Measurements from ENCODE around the gene KLRB1. TPM values are rescaled to one million over a fixed set of nuclear protein-coding genes. Genes with fewer than 3 reads are reported as not detected.

KLRB1 gene
- total RNA-seq, 3 donors from 2014 or later (not counting 1 experiment from before 2014, with no cell fraction given) = 194 to 310 (median 216) TPM

DNA sequence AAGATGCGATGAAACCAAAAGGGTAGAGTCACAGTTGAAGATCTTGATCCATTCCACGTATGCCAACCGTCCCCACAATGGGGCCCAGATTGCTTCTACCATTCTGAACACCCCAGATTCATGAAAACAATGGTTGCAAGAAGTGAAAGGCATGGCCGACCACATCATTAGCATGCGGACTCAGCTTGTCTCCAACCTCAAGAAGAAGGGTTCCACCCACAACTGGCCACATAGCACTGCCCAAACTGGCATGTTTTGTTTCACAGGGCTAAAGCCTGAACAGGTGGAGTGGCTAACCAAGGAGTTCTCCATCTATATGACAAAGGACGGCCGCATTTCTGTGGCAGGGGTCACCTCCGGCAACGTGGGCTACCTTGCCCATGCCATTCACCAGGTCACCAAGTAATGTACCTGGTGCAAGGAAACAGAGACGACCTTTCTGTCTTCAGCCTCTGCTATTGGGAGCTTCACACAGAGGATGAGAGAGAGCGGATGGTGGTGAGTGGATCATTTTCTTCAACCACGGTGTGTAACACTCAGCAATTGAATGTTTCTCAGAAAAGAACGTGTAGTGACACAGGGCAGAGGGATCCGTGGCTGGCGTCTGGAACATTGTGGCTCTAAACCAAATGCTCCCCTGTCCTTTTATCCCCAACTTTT is 35.0 kb upstream of the KLRB1 start:
- Histone ChIP-seq H3K27ac (ENCODE audit: low read length) (peak overlapping the region; percentile 41), H3K36me3 (ENCODE audit: control insufficient read depth, insufficient read depth, low read length) (no peaks in the 10 kb centered on the region), H3K9me3 (ENCODE audit: control insufficient read depth, insufficient read depth, low read length) (no peaks in the 10 kb centered on the region), H3K4me1 (ENCODE audit: control insufficient read depth, insufficient read depth, low read length) (peaks cover 25% of the 10 kb centered on the region), H3K4me3 (ENCODE audit: low read length) (peak overlapping the region; percentile 44), H3K27me3 (ENCODE audit: control insufficient read depth, insufficient read depth, low read length) (no peaks in the 10 kb centered on the region)
- Mint-ChIP-seq H3K9me3 (peaks cover 0 to 3% of the 10 kb centered on the region in 2 donors), H3K4me3 (peak overlapping the region; percentile 89), H3K36me3 (peaks cover 6% of the 10 kb centered on the region), H3K4me1 (peaks cover 49 to 57% of the 10 kb centered on the region in 2 donors), H3K27me3 (ENCODE audit: low read depth in 2 of 2) (no peaks in the 10 kb centered on the region), H3K27ac (peak overlapping the region; percentile 89 to 94)
- TF ChIP-seq, protein P1, sequence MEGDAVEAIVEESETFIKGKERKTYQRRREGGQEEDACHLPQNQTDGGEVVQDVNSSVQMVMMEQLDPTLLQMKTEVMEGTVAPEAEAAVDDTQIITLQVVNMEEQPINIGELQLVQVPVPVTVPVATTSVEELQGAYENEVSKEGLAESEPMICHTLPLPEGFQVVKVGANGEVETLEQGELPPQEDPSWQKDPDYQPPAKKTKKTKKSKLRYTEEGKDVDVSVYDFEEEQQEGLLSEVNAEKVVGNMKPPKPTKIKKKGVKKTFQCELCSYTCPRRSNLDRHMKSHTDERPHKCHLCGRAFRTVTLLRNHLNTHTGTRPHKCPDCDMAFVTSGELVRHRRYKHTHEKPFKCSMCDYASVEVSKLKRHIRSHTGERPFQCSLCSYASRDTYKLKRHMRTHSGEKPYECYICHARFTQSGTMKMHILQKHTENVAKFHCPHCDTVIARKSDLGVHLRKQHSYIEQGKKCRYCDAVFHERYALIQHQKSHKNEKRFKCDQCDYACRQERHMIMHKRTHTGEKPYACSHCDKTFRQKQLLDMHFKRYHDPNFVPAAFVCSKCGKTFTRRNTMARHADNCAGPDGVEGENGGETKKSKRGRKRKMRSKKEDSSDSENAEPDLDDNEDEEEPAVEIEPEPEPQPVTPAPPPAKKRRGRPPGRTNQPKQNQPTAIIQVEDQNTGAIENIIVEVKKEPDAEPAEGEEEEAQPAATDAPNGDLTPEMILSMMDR (IDR thresholded peaks at IDR 0.05) = no peak
- DNase-seq (peak in 1 of 2 donors; percentile 30), ATAC-seq (peak; percentile 22 to 49 (median 43))
- WGBS (ENCODE audit: insufficient coverage) = 39% methylated on average over 15 of the region's 15 CpGs
- intact Hi-C loops (cut with micrococcal nuclease) = loop anchor here (10.0 kb wide), 2 partner anchors 182 to 572 kb away; partner anchors contain the start of genes GABARAPL1 and KLRF1

DNA sequence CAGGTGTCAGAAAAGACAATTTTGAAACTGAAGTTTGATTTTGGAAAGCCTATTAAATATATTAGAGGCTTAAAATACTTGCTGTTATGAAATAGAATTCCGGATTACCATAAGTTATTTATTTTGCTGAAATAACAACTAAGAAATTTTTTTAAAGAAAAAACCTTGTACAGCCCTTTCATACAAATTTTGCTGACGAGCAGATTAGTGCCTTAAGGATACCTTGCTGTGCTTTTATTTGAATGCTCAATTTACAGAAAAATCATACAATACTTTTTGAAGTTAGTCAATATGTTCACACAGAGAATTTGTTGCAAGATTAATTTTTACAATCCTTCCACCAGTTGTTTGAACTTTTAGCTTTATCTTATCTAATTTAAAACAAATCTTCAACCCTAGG is 32.3 kb upstream of the KLRB1 start:
- Histone ChIP-seq H3K4me3 (ENCODE audit: low read length) (no peak overlapping the region), H3K4me1 (ENCODE audit: control insufficient read depth, insufficient read depth, low read length) (peaks cover 12% of the 10 kb centered on the region), H3K36me3 (ENCODE audit: control insufficient read depth, insufficient read depth, low read length) (no peaks in the 10 kb centered on the region), H3K27ac (ENCODE audit: low read length) (no peak overlapping the region), H3K9me3 (ENCODE audit: control insufficient read depth, insufficient read depth, low read length) (no peaks in the 10 kb centered on the region), H3K27me3 (ENCODE audit: control insufficient read depth, insufficient read depth, low read length) (no peaks in the 10 kb centered on the region)
- H3K4me1 Mint-ChIP-seq = peaks cover 48 to 52% of the 10 kb centered on the region in 2 donors
- DNase-seq = no peak
- no peak for ATAC-seq
- intact Hi-C loops (cut with micrococcal nuclease) = loop anchor here (10.0 kb wide), 2 partner anchors 185 to 575 kb away; partner anchors contain the start of genes GABARAPL1 and KLRF1
- H3K36me3 Mint-ChIP-seq = peaks cover under 1% of the 10 kb centered on the region
- no peak overlapping the region for H3K27ac Mint-ChIP-seq
- H3K9me3 Mint-ChIP-seq = no peaks in the 10 kb centered on the region
- TF ChIP-seq, protein P1 (IDR thresholded peaks at IDR 0.05) = no peak
- H3K4me3 Mint-ChIP-seq = no peak overlapping the region
- H3K27me3 Mint-ChIP-seq (ENCODE audit: low read depth in 2 of 2) = no peaks in the 10 kb centered on the region
- 100% methylated on average over 1 of the region's 2 CpGs for WGBS (ENCODE audit: insufficient coverage)

DNA sequence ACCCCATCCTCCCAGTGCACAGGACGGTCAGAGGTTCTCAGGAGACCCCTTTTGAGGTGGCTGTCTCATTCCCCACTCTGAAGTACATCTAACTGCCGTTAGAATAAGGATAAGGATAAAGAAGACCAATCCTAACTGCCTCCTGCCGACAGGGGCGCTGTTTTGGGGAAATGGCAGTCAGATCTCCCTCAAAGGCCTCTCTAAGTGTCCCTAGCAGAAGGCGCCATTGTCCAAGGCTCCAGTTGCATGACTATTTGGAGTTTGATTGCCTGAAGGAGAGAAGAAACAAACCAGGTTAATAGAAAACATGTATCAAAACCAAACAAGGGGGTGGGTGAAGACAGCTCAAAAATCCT is 29.1 kb upstream of the KLRB1 start:
- intact Hi-C loops (cut with micrococcal nuclease) = no loop called here
- no peak for ATAC-seq

More for the DNA sequence above, 29.1 kb upstream of the KLRB1 start:
- no peak for DNase-seq
- H3K4me1 Mint-ChIP-seq = peaks cover 33 to 38% of the 10 kb centered on the region in 2 donors
- no peak overlapping the region for H3K4me3 Mint-ChIP-seq
- H3K27me3 Mint-ChIP-seq (ENCODE audit: low read depth in 2 of 2) = no peaks in the 10 kb centered on the region
- no peak overlapping the region for H3K27ac Mint-ChIP-seq
- Histone ChIP-seq H3K27ac (ENCODE audit: low read length) (no peak overlapping the region), H3K9me3 (ENCODE audit: control insufficient read depth, insufficient read depth, low read length) (no peaks in the 10 kb centered on the region), H3K27me3 (ENCODE audit: control insufficient read depth, insufficient read depth, low read length) (no peaks in the 10 kb centered on the region), H3K36me3 (ENCODE audit: control insufficient read depth, insufficient read depth, low read length) (no peaks in the 10 kb centered on the region), H3K4me3 (ENCODE audit: low read length) (no peak overlapping the region), H3K4me1 (ENCODE audit: control insufficient read depth, insufficient read depth, low read length) (peaks cover under 1% of the 10 kb centered on the region)
- WGBS (ENCODE audit: insufficient coverage) = 95% methylated on average over 5 of the region's 5 CpGs
- no peaks in the 10 kb centered on the region for H3K36me3 Mint-ChIP-seq
- no peaks in the 10 kb centered on the region for H3K9me3 Mint-ChIP-seq
- TF ChIP-seq, protein P1 (IDR thresholded peaks at IDR 0.05) = no peak
